Measurements from ENCODE around the gene PIPOX.

GRCh38 chr17:29042679-29043538, at the start of gene PIPOX:
- TF ChIP-seq CTCF (IDR thresholded peaks at IDR 0.05) = no peak
- no peak for TF ChIP-seq EP300 (IDR thresholded peaks at IDR 0.05)

Data from gastroesophageal sphincter (tissue), 3 donors.